NCI-H2196 treated with DMSO at 0.1 percent for 48 hours (cell line): ENCODE measurements around the gene MED13L.
A peak's percentile ranks its signal among the peaks of the same experiment; 100 is the strongest.

ENCODE experiments used
- DNase-seq: peaks from one replicate; lab custom pipeline; 2025; ENCODE audit not compliant: unreplicated experiment; lab: John Stamatoyannopoulos, UW

The MED13L gene

DNA sequence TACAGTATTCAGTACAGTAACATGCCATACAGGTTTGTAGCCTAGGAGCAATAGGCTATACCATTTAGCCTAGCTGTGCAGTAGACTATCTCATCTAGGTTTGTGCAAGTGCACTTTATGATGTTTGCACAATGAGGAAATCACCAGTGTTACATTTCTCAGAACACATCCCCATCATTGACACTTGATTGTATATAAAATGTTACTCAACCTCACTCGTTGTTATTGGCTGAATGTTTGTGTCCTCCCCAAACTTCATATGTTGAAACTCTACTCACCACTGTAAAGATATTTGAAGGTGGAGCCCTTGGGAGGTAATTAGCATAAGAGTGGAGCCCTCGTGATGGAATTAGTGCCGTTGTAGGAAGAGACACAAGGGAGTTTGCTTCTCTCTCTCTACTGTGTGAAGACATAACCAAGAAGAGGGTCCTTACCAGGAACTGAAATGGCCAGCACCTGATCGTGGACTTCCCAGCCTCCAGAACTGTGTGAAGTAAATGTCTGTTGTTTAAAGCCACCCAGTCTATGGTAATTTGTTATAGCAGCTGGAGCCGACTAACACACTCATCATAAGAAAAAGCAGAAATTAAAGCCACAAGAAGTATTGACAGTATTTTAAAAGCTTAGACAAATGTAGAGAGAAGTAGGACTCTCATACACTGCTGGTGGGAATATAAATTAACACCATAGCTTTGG lies 3.2 kb upstream of the MED13L start:
- DNase-seq: no peak

DNA sequence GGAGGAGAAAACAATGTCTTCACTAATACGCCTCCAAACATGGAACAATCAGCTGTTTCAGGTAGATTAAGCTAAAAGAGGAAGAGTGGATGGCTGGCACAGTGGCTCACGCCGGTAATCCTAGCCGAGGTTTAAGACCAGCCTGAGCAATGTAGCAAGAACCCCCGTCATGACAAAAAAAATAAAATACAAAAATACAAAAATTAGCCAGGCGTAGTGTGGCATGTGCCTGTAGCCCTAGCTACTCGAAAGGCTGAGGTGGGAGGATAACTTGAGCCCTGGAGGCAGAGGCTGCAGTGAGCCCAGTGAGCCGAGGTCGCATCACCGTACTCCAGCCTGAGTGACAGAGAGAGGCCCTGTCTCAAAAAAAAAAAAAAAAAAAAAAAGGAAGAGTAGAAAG lies 1.2 kb upstream of the MED13L start:
- DNase-seq: no peak

DNA sequence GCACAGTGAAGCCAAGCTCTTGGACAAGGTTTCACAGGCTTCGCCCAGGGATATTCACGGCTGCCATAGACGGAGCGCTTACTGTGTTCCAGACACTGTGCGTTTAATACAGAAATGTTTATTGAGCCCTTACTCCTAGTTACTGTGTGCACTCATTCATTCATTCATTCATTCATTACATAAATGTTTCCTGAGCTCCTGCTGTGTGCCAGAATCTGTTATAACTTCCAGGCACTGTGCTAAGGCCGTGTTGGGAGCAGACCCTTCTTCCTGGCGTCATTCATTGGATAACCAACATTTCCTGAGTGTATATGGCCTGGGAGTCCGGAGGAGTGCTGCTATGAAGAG lies 760 bp upstream of the MED13L start:
- DNase-seq: no peak

DNA sequence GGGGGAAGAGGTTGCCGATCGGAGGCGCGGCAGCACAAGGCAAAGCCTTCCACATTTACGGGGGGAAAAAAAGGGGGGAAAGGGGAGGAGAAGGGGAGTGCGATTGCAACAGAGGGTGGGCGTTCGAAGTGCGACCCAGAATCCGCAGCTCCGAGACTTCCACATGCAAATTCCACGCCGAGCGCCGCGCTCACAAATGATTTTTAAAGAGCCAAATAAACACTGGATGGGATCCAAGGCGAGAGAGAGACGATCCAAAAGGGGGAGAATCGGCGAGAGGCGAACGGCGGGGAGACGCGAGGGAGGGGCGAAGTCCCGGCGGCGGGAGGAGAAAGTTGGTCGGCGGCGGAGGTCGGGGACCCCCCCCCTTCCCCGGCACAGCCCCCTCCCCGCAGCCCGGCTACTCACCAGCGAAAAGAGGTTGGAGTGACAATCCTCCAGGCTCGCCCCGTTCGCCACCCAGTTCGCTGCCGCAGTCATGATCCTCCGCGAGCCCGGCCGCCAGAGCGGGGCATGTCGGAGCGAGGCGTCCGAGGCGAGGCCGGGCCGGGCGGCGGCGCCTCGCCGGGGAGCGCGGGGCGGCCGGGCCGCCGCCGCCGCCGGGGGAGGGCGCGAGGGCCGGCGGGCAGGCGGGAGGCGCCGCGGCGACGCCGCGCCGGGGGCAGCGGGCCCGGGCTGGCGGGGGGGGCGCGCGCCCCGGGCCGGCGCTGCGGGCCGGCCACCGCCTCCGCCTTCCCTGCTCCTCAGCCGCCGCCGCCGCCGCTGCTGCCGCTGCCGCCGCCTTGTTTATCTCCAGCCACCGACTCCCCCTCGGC lies 634 bp downstream of the MED13L start:
- peak; percentile 33 for DNase-seq

DNA sequence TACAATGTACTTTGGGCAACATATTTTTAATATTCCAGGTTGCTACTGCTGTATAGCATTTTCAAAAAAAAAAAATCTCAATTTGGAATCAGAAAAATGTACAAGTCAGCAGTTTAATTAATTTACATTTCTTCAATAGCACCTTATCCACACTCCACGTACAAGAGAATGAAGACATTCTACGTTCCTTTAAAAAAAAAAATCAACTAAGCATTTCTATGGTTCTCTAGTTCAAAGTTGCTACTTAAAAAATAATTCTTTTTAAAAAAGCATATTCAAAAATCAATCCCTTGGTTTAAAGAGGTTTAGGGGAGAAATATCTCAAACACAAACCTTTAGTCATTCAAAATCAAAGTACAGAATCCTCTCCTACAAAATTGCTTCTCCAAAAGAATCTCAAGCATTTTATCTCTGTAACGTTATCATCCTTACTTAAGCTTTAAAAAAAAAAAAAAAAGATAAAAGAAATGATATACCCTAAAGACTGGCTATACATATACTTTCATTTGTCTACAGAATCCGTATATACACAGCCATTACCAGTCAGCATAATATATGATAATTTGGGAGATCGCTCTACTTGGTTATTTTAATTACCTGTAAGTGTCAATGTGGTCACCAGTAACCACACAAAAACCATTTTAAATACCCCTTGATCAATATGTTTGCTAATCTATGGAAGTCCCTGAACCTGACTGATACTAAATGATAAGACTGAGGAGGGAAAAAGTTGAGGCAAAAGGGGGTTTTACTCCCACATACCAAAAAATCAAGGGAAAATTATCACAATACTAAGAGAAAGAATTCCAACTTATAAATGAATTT lies 2.7 kb downstream of the MED13L start:
- DNase-seq: no peak

DNA sequence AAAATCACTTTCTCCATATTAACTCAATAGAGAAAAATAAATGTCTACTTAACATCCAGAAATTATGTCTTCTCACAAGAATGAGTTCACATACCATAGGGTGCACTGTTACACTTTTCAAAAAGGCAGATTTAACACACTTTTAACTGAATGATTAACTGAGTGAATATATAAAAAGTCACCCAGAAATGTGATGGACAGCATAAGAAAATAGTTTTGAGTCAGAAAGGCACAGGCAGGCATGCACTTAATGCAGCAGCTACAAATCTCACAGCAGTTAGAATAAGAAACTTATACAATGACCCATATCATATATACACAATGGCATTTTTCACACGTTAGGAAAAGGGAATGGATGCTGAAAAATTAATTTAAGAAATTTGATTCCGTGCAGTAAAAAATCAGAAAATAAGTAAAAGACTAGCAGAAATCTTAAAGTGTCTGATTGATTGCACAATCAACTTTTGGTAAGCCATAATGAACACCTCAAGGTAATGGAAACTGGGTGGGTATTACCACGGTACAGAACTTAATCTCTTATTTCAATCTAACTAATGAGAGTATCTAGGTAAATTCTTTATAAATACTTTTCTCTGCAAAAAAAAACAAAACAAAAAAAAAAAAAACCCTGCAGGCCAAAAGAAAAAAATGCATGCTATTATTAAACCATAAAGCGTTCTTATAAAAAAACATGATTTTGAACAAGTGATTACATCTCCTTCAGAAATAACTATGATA lies 3.5 kb downstream of the MED13L start:
- DNase-seq: no peak

DNA sequence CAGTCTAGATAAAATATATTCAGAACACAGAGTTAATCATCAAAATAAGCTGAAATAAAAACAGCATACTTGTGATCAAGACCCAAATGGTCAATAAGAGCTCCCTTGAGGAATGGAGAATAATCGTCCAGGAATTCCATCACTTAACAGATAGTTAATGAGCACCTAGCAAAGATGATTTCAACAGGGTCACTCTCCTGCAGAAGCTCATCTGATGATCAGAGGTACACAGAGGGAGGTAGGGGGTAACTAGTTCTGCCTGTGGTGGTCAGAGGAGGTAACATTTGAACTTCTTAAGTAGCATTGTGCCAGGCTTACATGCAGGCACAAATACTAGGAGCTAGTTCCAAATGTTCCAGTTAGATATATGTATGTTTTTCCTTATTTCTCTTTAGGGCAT lies 9.5 kb downstream of the MED13L start:
- DNase-seq: no peak

DNA sequence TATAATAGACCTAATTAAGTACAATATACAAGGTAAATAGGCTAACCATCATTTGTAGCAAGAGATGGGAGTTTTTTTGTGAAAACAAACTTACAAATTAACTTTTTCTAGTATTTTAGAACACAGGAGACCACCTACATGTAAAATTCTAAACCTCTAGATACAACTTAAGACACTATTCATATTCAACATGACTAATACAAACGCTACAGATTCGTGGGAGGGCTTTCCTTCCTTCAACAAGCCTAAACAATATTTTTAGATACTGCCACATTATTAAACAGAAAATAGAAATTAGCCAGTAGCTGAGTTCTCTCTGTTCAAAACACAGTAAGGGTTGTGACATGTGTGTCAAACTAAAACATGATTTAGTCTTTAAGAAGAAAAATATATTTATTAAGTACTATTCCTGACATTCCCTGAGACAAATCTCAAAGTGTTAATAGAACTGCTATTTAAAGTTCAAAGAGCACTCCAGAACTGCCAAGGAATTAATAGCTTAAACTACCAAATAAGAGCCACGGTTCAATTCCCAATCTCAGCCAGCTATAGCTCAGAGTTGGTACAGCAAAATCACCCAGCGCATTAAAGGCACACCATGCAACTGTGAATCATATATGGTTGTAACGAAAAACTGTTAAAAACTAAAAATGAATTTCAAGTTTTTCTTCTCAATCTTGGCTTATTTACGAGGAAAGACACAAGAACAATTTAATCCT lies 10.7 kb downstream of the MED13L start:
- no peak for DNase-seq

DNA sequence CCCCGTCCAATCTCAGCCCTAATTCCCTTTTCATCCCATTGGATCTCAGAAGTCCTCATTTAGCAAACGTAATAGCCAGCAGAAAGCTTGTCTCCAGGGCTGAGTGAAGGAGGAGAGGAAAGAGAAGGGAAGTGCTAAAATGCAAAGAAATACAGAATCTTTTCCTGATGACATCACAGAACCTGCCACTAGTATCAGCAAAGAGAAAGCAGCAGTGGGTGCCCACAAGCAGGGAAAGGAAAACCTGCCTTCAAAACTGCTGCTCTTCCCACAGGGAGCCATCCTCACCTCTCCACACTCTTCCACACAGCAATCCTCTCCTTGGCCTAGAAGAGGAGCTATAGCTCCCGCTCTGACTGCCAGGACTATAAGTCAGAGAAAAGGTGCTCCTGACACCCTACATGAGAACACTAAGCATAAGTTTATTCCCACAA lies 11.3 kb downstream of the MED13L start:
- no peak for DNase-seq

DNA sequence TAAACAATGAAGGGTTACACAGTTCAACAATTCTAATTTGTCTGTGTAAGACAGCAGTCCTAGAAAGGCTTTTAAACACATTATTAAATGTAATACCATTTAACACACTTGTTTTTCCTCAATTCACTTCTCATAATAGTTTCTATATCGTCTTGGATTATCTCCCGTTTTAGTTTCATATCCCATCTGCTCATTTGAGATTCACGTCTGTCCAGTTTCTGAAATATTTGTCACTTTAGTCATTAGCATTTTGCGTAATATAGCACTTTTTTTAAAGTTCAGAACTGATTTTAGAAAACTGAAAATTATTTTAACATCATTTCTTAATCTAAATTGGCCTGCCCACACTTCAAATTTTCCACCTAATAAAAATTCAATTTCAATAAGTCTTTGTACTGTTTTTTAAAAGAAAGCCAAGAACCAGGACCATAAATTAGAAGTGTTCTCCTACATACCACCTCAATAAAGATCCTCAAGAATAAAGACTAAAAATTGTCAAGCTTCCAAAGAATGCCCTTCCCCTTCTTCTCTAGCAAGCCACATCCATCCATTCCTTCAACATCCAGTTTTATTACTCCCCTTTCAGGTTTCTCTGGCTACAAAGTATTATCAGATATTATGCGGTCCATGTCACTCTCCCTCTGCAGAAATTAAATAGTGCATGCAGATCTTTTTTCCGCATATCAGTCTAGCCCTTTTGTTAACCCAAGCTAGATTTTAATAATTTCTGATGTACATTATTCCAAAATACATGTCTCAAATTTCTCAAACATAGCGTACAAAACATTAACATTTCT lies 11.9 kb downstream of the MED13L start:
- DNase-seq: no peak

DNA sequence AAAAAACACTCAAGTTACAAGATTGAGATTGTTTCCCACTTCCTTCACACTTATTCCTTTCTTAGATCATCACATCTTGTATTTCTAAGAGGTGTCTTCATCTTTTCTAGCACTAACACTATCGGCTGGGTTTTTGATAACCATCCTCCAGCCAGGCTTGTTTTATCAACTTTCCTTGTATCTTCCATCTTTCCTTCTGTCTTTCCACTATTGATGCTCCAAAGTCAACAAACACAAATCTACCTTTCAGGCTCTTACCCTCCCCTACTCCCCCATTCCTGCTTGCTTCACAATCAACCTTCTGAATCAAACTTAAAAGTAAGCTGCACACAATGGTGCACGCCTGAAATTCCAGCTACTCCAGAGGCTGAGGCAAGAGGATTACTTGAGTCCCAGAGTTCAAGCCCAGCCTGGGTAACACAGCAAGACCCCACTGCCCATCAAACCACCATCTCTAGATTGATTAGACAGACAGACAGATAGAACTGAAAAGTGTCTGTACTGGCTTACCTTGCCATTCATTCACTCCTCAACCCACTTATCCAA lies 12.9 kb downstream of the MED13L start:
- DNase-seq: no peak

DNA sequence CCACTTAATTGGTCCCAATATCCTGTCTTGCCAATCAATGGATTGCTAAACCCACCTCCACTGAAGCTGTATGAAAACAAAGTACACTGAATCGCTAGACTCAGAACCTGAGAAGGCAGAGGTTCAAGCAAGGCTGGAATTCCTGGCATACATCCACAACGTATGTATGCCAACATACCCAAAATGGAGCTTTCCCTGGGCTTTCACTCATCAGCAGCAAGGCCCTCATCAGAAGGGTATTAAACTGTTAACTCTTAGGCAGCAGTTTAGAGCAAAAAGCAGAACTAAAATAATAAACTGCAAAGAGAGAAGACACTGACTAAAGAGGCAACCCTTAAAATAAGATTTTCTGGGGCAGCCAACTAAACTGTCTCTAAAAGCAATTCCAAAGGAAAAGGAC lies 13.6 kb downstream of the MED13L start:
- no peak for DNase-seq

DNA sequence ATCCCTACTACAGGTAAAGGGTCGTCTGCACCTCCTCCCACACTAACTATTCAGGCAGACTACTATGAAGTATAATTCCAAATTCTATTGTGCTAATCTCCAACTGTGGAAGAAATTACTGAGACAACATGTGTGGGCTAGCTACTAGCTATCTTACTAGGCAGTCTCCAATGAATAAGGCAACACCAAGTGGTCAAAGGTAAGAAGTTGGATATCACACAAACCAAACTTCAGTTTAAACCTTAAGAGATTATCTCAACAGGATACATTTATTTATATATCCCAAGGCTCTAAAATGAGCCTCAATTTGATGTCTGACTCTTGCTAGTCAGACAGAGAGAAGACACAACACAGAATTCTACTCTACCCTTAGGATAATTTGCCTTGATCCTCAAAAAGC lies 14.1 kb downstream of the MED13L start:
- no peak for DNase-seq

DNA sequence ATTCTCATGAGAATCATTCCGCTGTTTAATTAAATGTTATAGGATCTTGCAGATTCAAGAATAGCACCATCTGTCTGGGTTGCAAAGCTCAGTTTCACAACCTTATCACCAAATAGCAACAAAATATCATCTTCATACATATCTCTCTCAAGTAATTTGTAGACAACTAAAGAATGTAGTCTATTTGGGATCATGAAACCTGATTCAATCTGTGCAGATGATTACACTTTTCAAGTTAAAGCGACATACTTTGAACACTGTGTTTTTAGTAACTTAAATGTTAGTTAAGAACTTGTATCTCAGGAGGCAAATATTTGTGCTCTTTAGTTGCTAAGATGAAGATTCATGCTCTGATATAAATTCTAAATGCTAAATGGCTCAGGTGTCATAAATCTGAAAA lies 14.8 kb downstream of the MED13L start:
- DNase-seq: no peak

DNA sequence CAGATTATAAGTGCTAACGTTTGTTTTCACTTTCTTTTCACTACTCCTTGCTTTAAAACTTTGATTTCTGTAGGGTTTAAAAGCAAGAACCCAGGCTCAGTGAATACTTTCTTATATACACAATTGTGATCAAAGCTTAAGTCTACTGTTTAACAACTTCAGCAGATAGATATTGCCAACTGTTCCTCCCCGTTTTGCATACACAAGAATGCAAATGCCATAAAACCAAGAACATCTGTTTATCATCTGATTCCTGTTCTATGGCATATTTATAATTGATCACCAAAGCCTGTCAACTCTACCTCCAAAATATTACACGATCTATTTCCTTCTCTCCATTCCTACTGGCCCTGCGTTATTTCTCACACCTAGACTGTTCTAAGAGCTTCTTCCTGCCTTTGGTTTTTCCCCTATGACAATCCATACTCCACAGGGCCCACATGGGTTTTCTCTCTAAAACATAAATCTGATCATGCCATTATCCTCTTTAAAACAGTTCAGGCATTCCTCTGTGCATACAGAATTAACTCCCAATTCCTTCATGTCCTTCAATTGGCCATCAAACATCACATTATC lies 15.9 kb downstream of the MED13L start:
- DNase-seq: no peak

DNA sequence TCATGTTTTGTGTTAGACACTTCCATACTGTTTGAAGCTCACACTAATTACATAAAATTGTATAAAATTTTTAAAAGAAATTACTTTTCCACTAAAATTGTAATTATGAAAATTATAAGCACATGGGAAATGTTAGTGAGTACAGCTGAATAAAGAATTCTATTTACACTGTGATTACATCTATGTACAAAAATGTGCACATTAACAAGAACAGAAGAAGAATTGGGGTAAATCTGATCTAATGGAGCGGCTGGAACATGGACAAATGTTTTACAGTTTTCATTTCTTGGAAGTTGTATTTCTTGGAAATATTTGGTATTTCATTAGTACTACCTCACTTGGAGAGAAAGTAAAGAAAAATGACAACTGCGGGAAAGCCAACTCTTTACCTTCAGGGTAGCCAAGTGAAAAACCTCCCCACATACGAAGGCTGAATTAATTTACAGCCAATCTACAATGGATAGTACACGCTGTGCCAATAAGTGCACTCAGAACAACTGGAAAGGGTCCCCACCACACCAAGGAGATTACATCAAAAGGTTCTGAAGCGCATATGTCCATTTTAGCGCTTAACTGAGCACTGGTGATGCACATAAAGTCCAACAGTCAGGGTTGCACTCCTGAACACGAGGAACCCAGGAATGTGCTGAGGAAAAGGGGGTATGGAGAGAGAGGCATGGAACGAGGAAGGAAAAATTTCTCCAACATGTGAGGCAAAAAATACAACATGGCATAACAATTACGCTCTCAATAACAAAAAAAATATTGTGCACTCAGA lies 17.5 kb downstream of the MED13L start:
- no peak for DNase-seq

DNA sequence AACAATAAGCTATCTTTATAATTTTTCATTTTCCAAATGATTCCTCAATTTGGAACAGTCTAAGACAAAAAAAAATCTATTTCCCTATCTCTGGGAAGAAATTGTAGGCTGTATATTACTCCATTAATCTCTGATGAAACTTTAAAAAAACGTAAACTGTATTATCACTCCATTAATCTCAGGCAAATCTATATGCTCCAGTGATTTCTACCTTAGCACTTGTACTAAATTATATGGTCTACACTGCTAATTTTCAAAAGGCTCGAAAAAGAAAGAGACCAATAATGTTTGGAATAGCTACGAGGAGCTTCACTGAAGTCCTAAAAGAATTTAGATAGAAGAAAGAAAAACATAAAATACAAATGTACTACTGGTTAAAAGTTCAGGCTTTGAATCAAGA lies 19.7 kb downstream of the MED13L start:
- DNase-seq: no peak

DNA sequence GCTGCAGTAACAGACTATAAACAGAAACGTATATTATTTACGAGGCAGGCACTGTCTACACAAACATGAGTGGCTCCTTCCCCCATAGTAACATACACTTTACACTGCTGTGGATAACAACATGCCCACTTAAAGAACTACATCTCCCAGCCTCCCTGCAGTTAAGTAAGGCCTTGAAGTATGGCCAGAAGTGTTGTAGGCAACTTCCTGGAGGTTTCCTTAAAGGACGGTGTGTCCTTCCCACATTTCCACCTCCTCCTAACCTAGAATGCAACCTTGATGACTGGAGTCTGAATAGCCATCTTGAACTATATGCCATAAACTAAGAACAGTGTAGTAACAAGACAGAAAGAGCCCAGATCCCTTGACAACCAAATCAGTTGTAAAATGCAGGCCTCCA lies 20.3 kb downstream of the MED13L start:
- no peak for DNase-seq
